AG09309 (cell line): ENCODE measurements around the gene GRIK4.

Experiments
- DNase-seq: peaks from one replicate; pipeline ENCODE4 v3.0.0-alpha.2; 2010; ENCODE audit warnings: low read depth
- H3K4me3 ChIP-seq: 2 replicates; pipeline ENCODE4 v1.5.1; 2011; ENCODE audit warnings: mild to moderate bottlenecking, low read depth, low read length, moderate library complexity; ENCODE audit not compliant: control insufficient read depth
- CTCF ChIP-seq: IDR thresholded peaks from 2 replicates; pipeline ENCODE4 v1.5.1; 2011; ENCODE audit warnings: mild to moderate bottlenecking, low read depth, low read length, inconsistent platforms; ENCODE audit not compliant: insufficient read depth, control insufficient read depth; ENCODE audit errors: missing control alignments

Gene GRIK4

GRCh38 chr11:120703358-120704152, 192.0 kb downstream of the GRIK4 start:
- TF ChIP-seq CTCF, result no peak
- no peak overlapping the region for H3K4me3 ChIP-seq
- no peak for DNase-seq

GRCh38 chr11:120704256-120704750, 192.8 kb downstream of the GRIK4 start:
- DNase-seq, result no peak
- H3K4me3 ChIP-seq, result no peak overlapping the region
- TF ChIP-seq CTCF, result no peak

GRCh38 chr11:120706257-120706656, 194.7 kb downstream of the GRIK4 start:
- TF ChIP-seq CTCF, result no peak
- H3K4me3 ChIP-seq, result no peak overlapping the region

GRCh38 chr11:120707098-120707497, 195.6 kb downstream of the GRIK4 start:
- no peak overlapping the region for H3K4me3 ChIP-seq
- no peak for DNase-seq
- TF ChIP-seq CTCF, result no peak

More at GRCh38 chr11:120706257-120706656, 194.7 kb downstream of the GRIK4 start:
- DNase-seq, result no peak

GRCh38 chr11:120707663-120708062, 196.1 kb downstream of the GRIK4 start:
- TF ChIP-seq CTCF, result no peak
- DNase-seq, result no peak
- H3K4me3 ChIP-seq, result no peak overlapping the region

- TF ChIP-seq CTCF, result no peak
- no peak for DNase-seq
- no peak overlapping the region for H3K4me3 ChIP-seq
Observed at GRCh38 chr11:120708511-120709183, 197.1 kb downstream of the GRIK4 start.
